SK-N-SH (cell line): ENCODE results near the gene LRRFIP2. TPM values are rescaled to one million over a fixed set of nuclear protein-coding genes. Genes with fewer than 3 reads are reported as not detected.

ENCODE experiments used
- CTCF ChIA-PET: fragments of 300-600, 350-600 bp; formaldehyde crosslinking; extraction: SDS; loops from one replicate; lab custom pipeline; 2021; lab: Yijun Ruan, JAX
- POLR2A ChIA-PET: fragments of 350-600 bp; sonication (Branson Sonifier 250); formaldehyde crosslinking; extraction: SDS; loops from one replicate; lab custom pipeline; 2020; ENCODE audit warnings: antibody characterized with exemption, inconsistent platforms; lab: Yijun Ruan, JAX
- DNase-seq: peaks from one replicate; pipeline ENCODE4 v3.0.0; 2012
- H2AFZ ChIP-seq: fragments of 200-600 bp; sonication (generic); 2 replicates; pipeline ENCODE4 v1.8.1; 2016; ENCODE audit warnings: antibody characterized with exemption, mild to moderate bottlenecking, low read depth
- H3F3A ChIP-seq: fragments of 200-600 bp; sonication (generic); replicated peaks from 2 replicates; pipeline ENCODE3; 2016; ENCODE audit warnings: antibody characterized with exemption, mild to moderate bottlenecking; ENCODE audit not compliant: insufficient read depth
- H3K27ac ChIP-seq, 2 experiments: fragments of 200-500 bp in 1 of 2; fragments of 200-600 bp in 1 of 2; sonication (Bioruptor generic) in 1 of 2; sonication (generic), shearing (Covaris generic) in 1 of 2; 2 replicates each; pipeline versions ENCODE4 v1.5.1 to v1.6.1; 2014 to 2016; ENCODE audit warnings: low read depth in 2 of 2, inconsistent platforms in 1 of 2, low read length in 1 of 2, mild to moderate bottlenecking in 1 of 2, mixed read lengths in 1 of 2
- H3K27me3 ChIP-seq: fragments of 200-600 bp; sonication (generic), shearing (Covaris generic); 2 replicates; pipeline ENCODE4 v1.6.1; 2016; ENCODE audit warnings: mixed run types; ENCODE audit not compliant: insufficient read depth
- H3K36me3 ChIP-seq, 2 experiments: fragments of 200-500 bp in 1 of 2; fragments of 200-600 bp in 1 of 2; sonication (Bioruptor generic) in 1 of 2; sonication (generic) in 1 of 2; replicated peaks in 1 of 2; 2 replicates each; pipeline versions ENCODE3 to v1.5.1; 2014 to 2016; ENCODE audit warnings: low read length in 1 of 2, mild to moderate bottlenecking in 1 of 2; ENCODE audit not compliant: insufficient read depth in 2 of 2, control insufficient read depth in 1 of 2
- H3K4me1 ChIP-seq, 2 experiments: fragments of 200-500 bp in 1 of 2; fragments of 200-600 bp in 1 of 2; sonication (Bioruptor generic) in 1 of 2; sonication (generic), shearing (Covaris generic) in 1 of 2; 2 replicates each; pipeline versions ENCODE4 v1.5.1 to v1.6.1; 2014 to 2016; ENCODE audit warnings: low read depth in 1 of 2, low read length in 1 of 2, mixed run types in 1 of 2; ENCODE audit not compliant: insufficient read depth in 2 of 2, control insufficient read depth in 1 of 2
- H3K4me2 ChIP-seq: fragments of 200-600 bp; sonication (generic), shearing (Covaris generic); 2 replicates; pipeline ENCODE4 v1.6.1; 2017; ENCODE audit warnings: mixed run types
- H3K4me3 ChIP-seq, 2 experiments: fragments of 200-500 bp in 1 of 2; fragments of 200-600 bp in 1 of 2; sonication (Bioruptor generic) in 1 of 2; sonication (generic), shearing (Covaris generic) in 1 of 2; 2 replicates each; pipeline versions ENCODE4 v1.5.1 to v1.8.1; 2014 to 2016; ENCODE audit warnings: low read depth in 2 of 2, inconsistent platforms in 1 of 2, low read length in 1 of 2, mild to moderate bottlenecking in 1 of 2, mixed read lengths in 1 of 2, moderate library complexity in 1 of 2
- H3K79me2 ChIP-seq: fragments of 200-600 bp; sonication (generic); 2 replicates; pipeline ENCODE4 v1.8.1; 2017; ENCODE audit warnings: mild to moderate bottlenecking; ENCODE audit not compliant: insufficient read depth
- H3K9ac ChIP-seq: fragments of 200-600 bp; sonication (generic); 2 replicates; pipeline ENCODE4 v1.6.1; 2017; ENCODE audit warnings: mixed run types
- H3K9me2 ChIP-seq: fragments of 200-600 bp; sonication (generic); 2 replicates; pipeline ENCODE4 v1.6.1; 2017; ENCODE audit warnings: mixed run types
- H3K9me3 ChIP-seq: fragments of 200-600 bp; sonication (generic); 2 replicates; pipeline ENCODE4 v1.6.1; 2017; ENCODE audit warnings: mixed run types, mild to moderate bottlenecking, moderate library complexity
- H4K20me1 ChIP-seq: fragments of 200-600 bp; sonication (generic); 2 replicates; pipeline ENCODE4 v1.6.1; 2017; ENCODE audit warnings: mild to moderate bottlenecking, mixed run types; ENCODE audit not compliant: insufficient read depth
- CHD2 ChIP-seq: fragments of 150-350 bp; IDR thresholded peaks from 2 replicates; pipeline ENCODE4 v1.6.1; 2018; ENCODE audit warnings: low read length; ENCODE audit not compliant: partially characterized antibody
- ELF1 ChIP-seq: IDR thresholded peaks from 2 replicates; pipeline ENCODE4 v1.4.0; 2012
- EP300 ChIP-seq, 2 experiments: IDR thresholded peaks; 2 replicates each; pipeline versions ENCODE4 v1.4.0 to v1.6.1; 2012; ENCODE audit warnings: borderline replicate concordance in 1 of 2, low read depth in 1 of 2, low read length in 1 of 2
- EZH2phosphoT487 ChIP-seq: fragments of 200-600 bp; sonication (generic); IDR thresholded peaks from 2 replicates; pipeline ENCODE4 v1.6.1; 2017; ENCODE audit warnings: low read depth, mixed run types, mild to moderate bottlenecking, antibody characterized with exemption, moderate library complexity, borderline replicate concordance
- FOSL2 ChIP-seq: IDR thresholded peaks from 2 replicates; pipeline ENCODE4 v1.4.0; 2012; ENCODE audit warnings: low read depth, mild to moderate bottlenecking, moderate library complexity, borderline replicate concordance
- FOXJ3 ChIP-seq: sonication (generic); formaldehyde crosslinking; IDR thresholded peaks from 2 replicates; pipeline ENCODE4 v1.5.1; 2020; ENCODE audit warnings: mild to moderate bottlenecking, missing genetic modification reagents
- FOXM1 ChIP-seq: IDR thresholded peaks from 2 replicates; pipeline ENCODE4 v1.4.0; 2012; ENCODE audit warnings: low read depth, mild to moderate bottlenecking
- GABPA ChIP-seq: IDR thresholded peaks from 2 replicates; pipeline ENCODE4 v1.4.0; 2012; ENCODE audit warnings: low read depth, mild to moderate bottlenecking
- MEF2A ChIP-seq: IDR thresholded peaks from 2 replicates; pipeline ENCODE4 v1.4.0; 2012; ENCODE audit warnings: low read depth, borderline replicate concordance
- NFIC ChIP-seq: IDR thresholded peaks from 2 replicates; pipeline ENCODE4 v1.4.0; 2012; ENCODE audit warnings: borderline replicate concordance
- NRF1 ChIP-seq: IDR thresholded peaks from 2 replicates; pipeline ENCODE4 v1.6.1; 2012; ENCODE audit warnings: low read depth, mild to moderate bottlenecking, low read length
- SIN3A ChIP-seq: IDR thresholded peaks from 2 replicates; pipeline ENCODE4 v1.6.1; 2012; ENCODE audit warnings: low read depth, mild to moderate bottlenecking, low read length, moderate library complexity, borderline replicate concordance
- TAF1 ChIP-seq: IDR thresholded peaks from 2 replicates; pipeline ENCODE4 v1.6.1; 2012; ENCODE audit warnings: low read depth, mild to moderate bottlenecking, low read length, moderate library complexity, borderline replicate concordance
- TCF12 ChIP-seq: IDR thresholded peaks from 2 replicates; pipeline ENCODE4 v1.4.0; 2012
- WGBS: methylation state at CpG from one replicate; pipeline ENCODE4 v1.1.6; 2017; ENCODE audit warnings: low lambda C conversion rate; 5-methylcytosine and 5-hydroxymethylcytosine counted together
- polyA plus RNA-seq, 3 experiments: library from polyadenylated mRNA; depleted of rRNA; stranded (reverse); fragments of >200 nt; gene quantifications; 2 replicates each; pipeline ENCODE4 v1.2.3, GENCODE V29; 2012
- TF ChIP-seq, protein P1 (sequence below): IDR thresholded peaks from 2 replicates; pipeline ENCODE4 v1.6.1; 2012; ENCODE audit warnings: mild to moderate bottlenecking, low read depth, low read length, moderate library complexity
- TF ChIP-seq, protein P2 (sequence below): fragments of 150-350 bp; IDR thresholded peaks from 2 replicates; pipeline ENCODE4 v1.6.1; 2016; ENCODE audit warnings: mild to moderate bottlenecking, low read depth, low read length
- TF ChIP-seq, protein P3 (sequence below): IDR thresholded peaks from 2 replicates; pipeline ENCODE4; 2012
- TF ChIP-seq, protein P4 (sequence below): fragments of 150-350 bp; IDR thresholded peaks from 2 replicates; pipeline ENCODE4 v1.6.1; 2017; ENCODE audit warnings: antibody characterized with exemption, low read length, low read depth, borderline replicate concordance

Gene LRRFIP2
- polyA plus RNA-seq, 1 of the 3 experiments (the other 2 are of a cell fraction): 27.2 TPM

DNA sequence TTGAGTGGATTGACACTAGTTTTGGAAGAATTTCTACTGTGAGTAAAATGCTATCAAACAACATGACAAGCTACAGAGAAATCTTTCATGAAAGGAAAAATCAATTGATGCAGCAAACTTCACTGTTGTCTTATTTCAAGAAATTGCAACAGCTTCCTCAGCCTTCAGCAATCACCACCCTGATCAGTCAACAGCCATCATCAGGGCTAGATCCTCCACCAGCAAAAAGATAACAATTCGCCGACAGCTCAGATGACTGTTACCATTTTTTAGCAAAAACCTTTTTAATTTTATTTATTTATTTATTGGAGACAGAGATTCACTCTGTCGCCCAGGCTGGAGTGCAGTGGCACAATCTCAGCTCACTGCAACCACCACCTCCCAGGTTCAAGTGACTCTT is 137.0 kb downstream of the LRRFIP2 start:
- Histone ChIP-seq H3K9ac (no peak overlapping the region), H3K27me3 (no peaks in the 10 kb centered on the region)
- TF ChIP-seq NFIC (no peak), FOXM1 (no peak), EP300 (IDR thresholded peaks at IDR 0.05; ENCODE audit: borderline replicate concordance in 1 of 2, low read depth in 1 of 2, low read length in 1 of 2) (no peak), TAF1 (no peak), ELF1 (no peak), GABPA (no peak), CHD2 (no peak), SIN3A (no peak), MEF2A (no peak), FOSL2 (no peak), NRF1 (no peak), FOXJ3 (CRISPR knock-in tag) (no peak), EZH2phosphoT487 (no peak), TCF12 (no peak)
- TF ChIP-seq, protein P1, sequence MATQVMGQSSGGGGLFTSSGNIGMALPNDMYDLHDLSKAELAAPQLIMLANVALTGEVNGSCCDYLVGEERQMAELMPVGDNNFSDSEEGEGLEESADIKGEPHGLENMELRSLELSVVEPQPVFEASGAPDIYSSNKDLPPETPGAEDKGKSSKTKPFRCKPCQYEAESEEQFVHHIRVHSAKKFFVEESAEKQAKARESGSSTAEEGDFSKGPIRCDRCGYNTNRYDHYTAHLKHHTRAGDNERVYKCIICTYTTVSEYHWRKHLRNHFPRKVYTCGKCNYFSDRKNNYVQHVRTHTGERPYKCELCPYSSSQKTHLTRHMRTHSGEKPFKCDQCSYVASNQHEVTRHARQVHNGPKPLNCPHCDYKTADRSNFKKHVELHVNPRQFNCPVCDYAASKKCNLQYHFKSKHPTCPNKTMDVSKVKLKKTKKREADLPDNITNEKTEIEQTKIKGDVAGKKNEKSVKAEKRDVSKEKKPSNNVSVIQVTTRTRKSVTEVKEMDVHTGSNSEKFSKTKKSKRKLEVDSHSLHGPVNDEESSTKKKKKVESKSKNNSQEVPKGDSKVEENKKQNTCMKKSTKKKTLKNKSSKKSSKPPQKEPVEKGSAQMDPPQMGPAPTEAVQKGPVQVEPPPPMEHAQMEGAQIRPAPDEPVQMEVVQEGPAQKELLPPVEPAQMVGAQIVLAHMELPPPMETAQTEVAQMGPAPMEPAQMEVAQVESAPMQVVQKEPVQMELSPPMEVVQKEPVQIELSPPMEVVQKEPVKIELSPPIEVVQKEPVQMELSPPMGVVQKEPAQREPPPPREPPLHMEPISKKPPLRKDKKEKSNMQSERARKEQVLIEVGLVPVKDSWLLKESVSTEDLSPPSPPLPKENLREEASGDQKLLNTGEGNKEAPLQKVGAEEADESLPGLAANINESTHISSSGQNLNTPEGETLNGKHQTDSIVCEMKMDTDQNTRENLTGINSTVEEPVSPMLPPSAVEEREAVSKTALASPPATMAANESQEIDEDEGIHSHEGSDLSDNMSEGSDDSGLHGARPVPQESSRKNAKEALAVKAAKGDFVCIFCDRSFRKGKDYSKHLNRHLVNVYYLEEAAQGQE: no peak
- TF ChIP-seq, protein P2, sequence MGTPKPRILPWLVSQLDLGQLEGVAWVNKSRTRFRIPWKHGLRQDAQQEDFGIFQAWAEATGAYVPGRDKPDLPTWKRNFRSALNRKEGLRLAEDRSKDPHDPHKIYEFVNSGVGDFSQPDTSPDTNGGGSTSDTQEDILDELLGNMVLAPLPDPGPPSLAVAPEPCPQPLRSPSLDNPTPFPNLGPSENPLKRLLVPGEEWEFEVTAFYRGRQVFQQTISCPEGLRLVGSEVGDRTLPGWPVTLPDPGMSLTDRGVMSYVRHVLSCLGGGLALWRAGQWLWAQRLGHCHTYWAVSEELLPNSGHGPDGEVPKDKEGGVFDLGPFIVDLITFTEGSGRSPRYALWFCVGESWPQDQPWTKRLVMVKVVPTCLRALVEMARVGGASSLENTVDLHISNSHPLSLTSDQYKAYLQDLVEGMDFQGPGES: no peak
- TF ChIP-seq, protein P3, sequence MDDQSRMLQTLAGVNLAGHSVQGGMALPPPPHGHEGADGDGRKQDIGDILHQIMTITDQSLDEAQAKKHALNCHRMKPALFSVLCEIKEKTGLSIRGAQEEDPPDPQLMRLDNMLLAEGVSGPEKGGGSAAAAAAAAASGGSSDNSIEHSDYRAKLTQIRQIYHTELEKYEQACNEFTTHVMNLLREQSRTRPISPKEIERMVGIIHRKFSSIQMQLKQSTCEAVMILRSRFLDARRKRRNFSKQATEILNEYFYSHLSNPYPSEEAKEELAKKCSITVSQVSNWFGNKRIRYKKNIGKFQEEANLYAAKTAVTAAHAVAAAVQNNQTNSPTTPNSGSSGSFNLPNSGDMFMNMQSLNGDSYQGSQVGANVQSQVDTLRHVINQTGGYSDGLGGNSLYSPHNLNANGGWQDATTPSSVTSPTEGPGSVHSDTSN: no peak
- TF ChIP-seq, protein P4, sequence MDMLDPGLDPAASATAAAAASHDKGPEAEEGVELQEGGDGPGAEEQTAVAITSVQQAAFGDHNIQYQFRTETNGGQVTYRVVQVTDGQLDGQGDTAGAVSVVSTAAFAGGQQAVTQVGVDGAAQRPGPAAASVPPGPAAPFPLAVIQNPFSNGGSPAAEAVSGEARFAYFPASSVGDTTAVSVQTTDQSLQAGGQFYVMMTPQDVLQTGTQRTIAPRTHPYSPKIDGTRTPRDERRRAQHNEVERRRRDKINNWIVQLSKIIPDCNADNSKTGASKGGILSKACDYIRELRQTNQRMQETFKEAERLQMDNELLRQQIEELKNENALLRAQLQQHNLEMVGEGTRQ: no peak
- TF ChIP-seq, all 33 proteins: peak for 0
- H3K4me3 ChIP-seq: no peak overlapping the region
- H3K27ac ChIP-seq: no peak overlapping the region
- H4K20me1 ChIP-seq: no peaks in the 10 kb centered on the region
- no peak for DNase-seq
- peaks cover 9% of the 10 kb centered on the region for H3F3A ChIP-seq
- no peaks in the 10 kb centered on the region; a peak in 1 of 4 replicates for H3K4me1 ChIP-seq
- 0 out of 2 replicates have a peak, but pooled peaks cover 7% of the 10 kb centered on the region for H3K9me3 ChIP-seq
- H3K79me2 ChIP-seq: no peaks in the 10 kb centered on the region
- no peak overlapping the region for H3K4me2 ChIP-seq
- no peak overlapping the region for H2AFZ ChIP-seq
- no peaks in the 10 kb centered on the region for H3K9me2 ChIP-seq
- ChIA-PET POLR2A (no interaction called here), CTCF (no interaction called here)
- WGBS: 93% methylated on average over 3 of the region's 3 CpGs
- H3K36me3 ChIP-seq: peaks cover 51 to 67% of the 10 kb centered on the region in 2 experiments
